Stimulated activated naive CD8-positive, alpha-beta T cell treated with anti-CD3 and anti-CD28 coated beads, Interleukin-15, Interleukin-2, amounts not matched to agents 100 ng/mL and 50 ng/mL, for 24 hours (primary cell): Measurements from ENCODE around the gene ATP13A1.
A peak's percentile ranks its signal among the peaks of the same experiment; 100 is the strongest.
"Not testable (repeated sequence)": the region's sequence is repeated elsewhere in the genome, so short reads cannot be mapped to it uniquely, and the experiment has no call there.

Experiments used
- H3K27ac Mint-ChIP-seq: one replicate; pipeline ENCODE4 v1.8.0; 2021; ENCODE audit warnings: mild to moderate bottlenecking, mixed read lengths
- H3K27me3 Mint-ChIP-seq: one replicate; pipeline ENCODE4 v1.8.0; 2021; ENCODE audit warnings: mixed read lengths
- H3K36me3 Mint-ChIP-seq: one replicate; pipeline ENCODE4 v1.8.0; 2021; ENCODE audit warnings: low read depth, mixed read lengths
- H3K4me1 Mint-ChIP-seq: one replicate; pipeline ENCODE4 v1.8.0; 2021; ENCODE audit warnings: low read depth, mixed read lengths
- H3K4me3 Mint-ChIP-seq: one replicate; pipeline ENCODE4 v1.8.0; 2021; ENCODE audit warnings: mild to moderate bottlenecking, mixed read lengths
- H3K9me3 Mint-ChIP-seq: one replicate; pipeline ENCODE4 v1.8.0; 2021; ENCODE audit warnings: mixed read lengths

ATP13A1 gene

GRCh38 chr19:19600793-19601330, 62.6 kb downstream of the ATP13A1 start:
- H3K9me3 Mint-ChIP-seq: no peaks in the 10 kb centered on the region
- H3K27me3 Mint-ChIP-seq: no peaks in the 10 kb centered on the region
- peaks cover 75% of the 10 kb centered on the region for H3K4me1 Mint-ChIP-seq
- H3K4me3 Mint-ChIP-seq: peak overlapping the region; percentile 36
- H3K36me3 Mint-ChIP-seq: peaks cover 15% of the 10 kb centered on the region
- H3K27ac Mint-ChIP-seq: peak overlapping the region; percentile 86

GRCh38 chr19:19598728-19599451, 64.6 kb downstream of the ATP13A1 start:
- peak overlapping the region; percentile 70 for H3K4me3 Mint-ChIP-seq
- not testable (repeated sequence) for H3K9me3 Mint-ChIP-seq

GRCh38 chr19:19597809-19598306, 65.6 kb downstream of the ATP13A1 start:
- peak overlapping the region; percentile 100 for H3K27ac Mint-ChIP-seq
- peaks cover 82% of the 10 kb centered on the region for H3K4me1 Mint-ChIP-seq
- H3K27me3 Mint-ChIP-seq: no peaks in the 10 kb centered on the region
- no peaks in the 10 kb centered on the region for H3K9me3 Mint-ChIP-seq
- peak overlapping the region; percentile 70 for H3K4me3 Mint-ChIP-seq
- peaks cover 18% of the 10 kb centered on the region for H3K36me3 Mint-ChIP-seq

More at GRCh38 chr19:19598728-19599451, 64.6 kb downstream of the ATP13A1 start:
- H3K27me3 Mint-ChIP-seq: not testable (repeated sequence)
- H3K27ac Mint-ChIP-seq: peak overlapping the region; percentile 100
- H3K4me1 Mint-ChIP-seq: peaks cover 90% of the 10 kb centered on the region
- peaks cover 15% of the 10 kb centered on the region for H3K36me3 Mint-ChIP-seq
